NB4 (cell line): Measurements from ENCODE around the gene CDHR2.

Experiments
- DNase-seq: peaks from one replicate; pipeline ENCODE4 v3.0.0; 2010; ENCODE audit warnings: low read depth
- H3K4me3 ChIP-seq: one replicate; pipeline ENCODE4 v1.5.1; 2011; ENCODE audit warnings: mild to moderate bottlenecking, low read depth, low read length, moderate library complexity
- MYC ChIP-seq: IDR thresholded peaks from 2 replicates; pipeline ENCODE4 v1.6.1; 2011; ENCODE audit warnings: low read depth, low read length
- POLR2A ChIP-seq: IDR thresholded peaks from 2 replicates; pipeline ENCODE4 v1.6.1; 2011; ENCODE audit warnings: mild to moderate bottlenecking; ENCODE audit not compliant: insufficient read length; ENCODE audit errors: extremely low read depth
- TF ChIP-seq, protein P1 (sequence below): IDR thresholded peaks from one replicate; pipeline ENCODE4 v1.5.1; 2012; ENCODE audit warnings: low read depth, low read length
- TF ChIP-seq, protein P2 (sequence below): IDR thresholded peaks from 2 replicates; pipeline ENCODE4 v1.6.1; 2011; ENCODE audit warnings: low read depth, low read length

CDHR2 gene

DNA sequence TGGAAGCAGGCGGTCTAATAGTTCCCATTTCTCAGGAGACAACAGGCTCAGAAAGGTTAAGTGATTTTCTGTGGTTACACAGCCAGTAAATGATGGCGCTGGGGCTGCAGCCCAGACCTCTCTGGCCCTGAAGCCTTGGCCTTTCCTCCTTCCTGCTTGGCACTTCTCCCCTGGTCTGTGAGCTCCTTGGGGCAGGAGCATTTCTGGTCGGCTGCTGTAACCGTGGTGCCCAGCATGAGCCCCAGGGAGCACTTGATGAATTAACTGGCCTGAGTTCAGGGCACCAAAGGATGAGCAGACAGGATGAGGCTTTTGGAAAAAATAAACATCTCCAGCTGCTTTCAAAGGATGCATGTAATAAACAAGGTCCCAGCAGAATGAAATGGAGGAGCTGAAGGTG lies 30.2 kb downstream of the CDHR2 start:
- no peak overlapping the region for H3K4me3 ChIP-seq
- TF ChIP-seq, protein P1, sequence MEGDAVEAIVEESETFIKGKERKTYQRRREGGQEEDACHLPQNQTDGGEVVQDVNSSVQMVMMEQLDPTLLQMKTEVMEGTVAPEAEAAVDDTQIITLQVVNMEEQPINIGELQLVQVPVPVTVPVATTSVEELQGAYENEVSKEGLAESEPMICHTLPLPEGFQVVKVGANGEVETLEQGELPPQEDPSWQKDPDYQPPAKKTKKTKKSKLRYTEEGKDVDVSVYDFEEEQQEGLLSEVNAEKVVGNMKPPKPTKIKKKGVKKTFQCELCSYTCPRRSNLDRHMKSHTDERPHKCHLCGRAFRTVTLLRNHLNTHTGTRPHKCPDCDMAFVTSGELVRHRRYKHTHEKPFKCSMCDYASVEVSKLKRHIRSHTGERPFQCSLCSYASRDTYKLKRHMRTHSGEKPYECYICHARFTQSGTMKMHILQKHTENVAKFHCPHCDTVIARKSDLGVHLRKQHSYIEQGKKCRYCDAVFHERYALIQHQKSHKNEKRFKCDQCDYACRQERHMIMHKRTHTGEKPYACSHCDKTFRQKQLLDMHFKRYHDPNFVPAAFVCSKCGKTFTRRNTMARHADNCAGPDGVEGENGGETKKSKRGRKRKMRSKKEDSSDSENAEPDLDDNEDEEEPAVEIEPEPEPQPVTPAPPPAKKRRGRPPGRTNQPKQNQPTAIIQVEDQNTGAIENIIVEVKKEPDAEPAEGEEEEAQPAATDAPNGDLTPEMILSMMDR = no peak
- no peak for TF ChIP-seq MYC
- TF ChIP-seq POLR2A = no peak
- TF ChIP-seq, protein P2, sequence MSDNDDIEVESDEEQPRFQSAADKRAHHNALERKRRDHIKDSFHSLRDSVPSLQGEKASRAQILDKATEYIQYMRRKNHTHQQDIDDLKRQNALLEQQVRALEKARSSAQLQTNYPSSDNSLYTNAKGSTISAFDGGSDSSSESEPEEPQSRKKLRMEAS = no peak
- no peak for DNase-seq

DNA sequence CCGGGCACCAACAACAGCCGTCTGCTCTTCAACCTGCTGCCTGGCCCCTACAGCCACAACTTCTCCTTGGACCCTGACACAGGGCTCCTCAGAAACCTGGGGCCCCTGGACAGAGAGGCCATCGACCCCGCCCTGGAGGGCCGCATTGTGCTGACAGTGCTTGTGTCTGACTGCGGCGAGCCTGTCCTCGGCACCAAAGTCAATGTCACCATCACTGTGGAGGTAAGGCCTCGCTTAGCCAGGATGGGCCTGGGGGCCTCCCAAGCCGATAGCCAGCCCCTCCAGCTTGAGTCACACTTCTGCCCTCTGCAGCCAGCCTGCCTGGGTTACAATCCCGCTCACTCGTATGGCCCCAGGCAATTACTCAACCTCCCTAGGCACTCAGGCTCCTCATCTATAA lies 32.2 kb downstream of the CDHR2 start:
- H3K4me3 ChIP-seq = no peak overlapping the region
- DNase-seq = no peak
- TF ChIP-seq MYC (no peak), POLR2A (no peak)
- TF ChIP-seq, protein P1 = no peak
- TF ChIP-seq, protein P2 = no peak

DNA sequence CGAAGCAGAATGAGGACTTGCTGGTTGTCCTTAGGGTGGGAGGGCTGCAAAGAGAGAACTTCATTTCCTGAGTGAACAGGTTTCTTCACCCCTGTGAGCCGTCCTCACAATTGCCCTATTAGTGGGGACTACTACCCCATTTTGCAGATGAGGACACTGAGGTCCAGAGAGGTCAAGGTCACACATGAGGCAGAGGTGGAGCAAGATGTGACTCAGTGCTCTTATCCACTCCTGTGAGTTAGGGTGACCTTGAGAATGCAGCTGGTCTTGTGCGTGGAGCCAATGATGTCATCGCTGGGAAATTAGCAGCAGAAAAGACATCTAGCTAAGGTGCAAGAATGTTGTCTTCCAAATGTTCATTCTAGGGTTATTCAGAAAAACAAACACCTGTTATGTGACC lies 33.9 kb downstream of the CDHR2 start:
- TF ChIP-seq MYC (no peak), POLR2A (no peak)
- TF ChIP-seq, protein P2 = no peak
- TF ChIP-seq, protein P1 = no peak
- H3K4me3 ChIP-seq = no peak overlapping the region

DNA sequence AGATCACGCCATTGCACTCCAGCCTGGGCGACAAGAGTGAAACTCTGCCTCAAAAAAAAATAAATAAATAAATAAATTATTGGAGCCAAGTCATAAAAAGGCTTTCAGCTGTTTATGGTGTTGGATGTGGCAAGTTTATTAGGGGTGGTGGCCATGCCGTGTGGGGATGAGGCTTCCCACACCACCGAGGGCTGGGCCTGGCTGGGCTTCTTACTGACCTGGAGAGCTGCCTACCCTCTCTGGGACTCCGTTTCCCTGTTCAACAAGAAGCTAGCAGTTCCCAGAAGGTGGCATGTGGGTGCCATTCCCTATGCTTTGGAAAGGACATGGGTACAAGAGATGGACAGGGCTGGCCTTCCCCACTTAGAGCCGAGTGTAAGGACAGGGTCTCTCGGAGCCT lies 38.3 kb downstream of the CDHR2 start:
- H3K4me3 ChIP-seq = no peak overlapping the region
- no peak for DNase-seq
- TF ChIP-seq POLR2A (no peak), MYC (no peak)
- TF ChIP-seq, protein P2 = no peak
- TF ChIP-seq, protein P1 = no peak

More for the DNA sequence above, 33.9 kb downstream of the CDHR2 start:
- DNase-seq = no peak

DNA sequence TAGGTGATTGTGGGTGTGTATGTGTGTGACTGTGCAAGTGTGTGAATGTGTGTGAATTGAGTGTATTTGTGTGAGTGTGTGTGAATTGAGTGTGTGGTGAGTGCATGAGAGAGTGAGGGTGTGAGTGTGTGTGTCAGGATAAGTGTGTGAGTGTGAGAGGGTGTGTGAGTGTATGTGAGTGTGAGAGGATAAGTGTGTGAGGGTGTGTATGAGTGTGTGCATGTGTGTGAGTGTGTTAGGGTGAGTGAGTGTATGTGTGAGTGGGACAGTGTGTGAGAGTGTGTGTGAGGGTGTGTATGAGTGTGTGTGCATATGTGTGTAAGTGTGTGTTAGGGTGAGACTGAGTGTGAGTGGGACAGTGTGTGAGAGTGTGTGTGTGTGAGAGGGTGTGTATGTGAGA lies 39.2 kb downstream of the CDHR2 start:
- DNase-seq = no peak
- TF ChIP-seq, protein P2 = no peak
- TF ChIP-seq, protein P1 = no peak
- TF ChIP-seq MYC (no peak), POLR2A (no peak)
- no peak overlapping the region for H3K4me3 ChIP-seq
